NCI-H128 (cell line): ENCODE results near the gene STK25.
A peak's percentile ranks its signal among the peaks of the same experiment; 100 is the strongest.
"Not testable (repeated sequence)": the region's sequence is repeated elsewhere in the genome, so short reads cannot be mapped to it uniquely, and the experiment has no call there.

ENCODE experiments used
- DNase-seq: peaks from one replicate; lab custom pipeline; 2025; ENCODE audit not compliant: unreplicated experiment; lab: John Stamatoyannopoulos, UW

Gene STK25

GRCh38 chr2:241467777-241468475 is 40.5 kb downstream of the STK25 start:
- DNase-seq = no peak

GRCh38 chr2:241466230-241466629 is 42.2 kb downstream of the STK25 start:
- DNase-seq = no peak

GRCh38 chr2:241465543-241465942 is 42.8 kb downstream of the STK25 start:
- no peak for DNase-seq

- no peak for DNase-seq
Measured at GRCh38 chr2:241463276-241464135, 44.9 kb downstream of the STK25 start.

- no peak for DNase-seq
Measured at GRCh38 chr2:241461693-241462677, 46.4 kb downstream of the STK25 start.

- no peak for DNase-seq
Measured at GRCh38 chr2:241460631-241461030, 47.8 kb downstream of the STK25 start.

- DNase-seq = no peak
Measured at GRCh38 chr2:241459520-241459919, 48.9 kb downstream of the STK25 start.

GRCh38 chr2:241458687-241459086 is 49.7 kb downstream of the STK25 start:
- DNase-seq = no peak

- no peak for DNase-seq
Measured at GRCh38 chr2:241456546-241456945, 51.8 kb downstream of the STK25 start.

- DNase-seq = no peak
Measured at GRCh38 chr2:241454837-241455485, 53.4 kb downstream of the STK25 start.

GRCh38 chr2:241453919-241454318 is 54.5 kb downstream of the STK25 start:
- DNase-seq = not testable (repeated sequence)

- DNase-seq = no peak
Measured at GRCh38 chr2:241451840-241452506, 56.4 kb downstream of the STK25 start.

GRCh38 chr2:241450092-241450491 is 58.3 kb downstream of the STK25 start:
- DNase-seq = not testable (repeated sequence)

GRCh38 chr2:241445426-241445825 is 63.0 kb downstream of the STK25 start:
- DNase-seq = no peak

GRCh38 chr2:241443486-241444223 is 64.7 kb downstream of the STK25 start:
- peak; percentile 32 for DNase-seq
